Small intestine (tissue), 7 donors: ENCODE data around the gene ATP5MC2. TPM values are rescaled to one million over a fixed set of nuclear protein-coding genes. Genes with fewer than 3 reads are reported as not detected.

Experiments used
- DNase-seq, 2 donors: peaks; one replicate each; pipeline versions ENCODE4 v3.0.0 to v3.0.0-alpha.2; 2013
- FAIRE-seq: peaks from 2 replicates; lab custom pipeline; 2012; peaks lifted over from hg19 to GRCh38; lab: Jason Lieb, UNC
- H3K27ac ChIP-seq, 3 donors: one replicate each; pipeline ENCODE4 v1.5.1; 2013; ENCODE audit warnings: low read length in 2 of 3, mild to moderate bottlenecking in 2 of 3, control low read depth in 1 of 3, inconsistent platforms in 1 of 3, low read depth in 1 of 3, moderate library complexity in 1 of 3
- H3K27me3 ChIP-seq, 3 donors: one replicate each; pipeline ENCODE4 v1.6.1; 2013; ENCODE audit warnings: low read length in 3 of 3, inconsistent platforms in 1 of 3; ENCODE audit not compliant: control insufficient read depth in 3 of 3, insufficient read depth in 3 of 3
- H3K36me3 ChIP-seq, 3 donors: one replicate each; pipeline ENCODE4 v1.6.1; 2013; ENCODE audit warnings: low read length in 3 of 3, inconsistent platforms in 1 of 3, low read depth in 1 of 3, mild to moderate bottlenecking in 1 of 3, moderate library complexity in 1 of 3; ENCODE audit not compliant: control insufficient read depth in 3 of 3, insufficient read depth in 2 of 3
- H3K4me1 ChIP-seq, 3 donors: one replicate each; pipeline ENCODE4 v1.6.1; 2013; ENCODE audit warnings: low read length in 2 of 3, inconsistent platforms in 1 of 3, low read depth in 1 of 3, mild to moderate bottlenecking in 1 of 3, moderate library complexity in 1 of 3; ENCODE audit not compliant: control insufficient read depth in 3 of 3, insufficient read depth in 2 of 3
- H3K4me3 ChIP-seq, 3 donors: one replicate each; pipeline ENCODE4 v1.5.1; 2013; ENCODE audit warnings: low read length in 3 of 3, control low read depth in 1 of 3, inconsistent platforms in 1 of 3, low read depth in 1 of 3, mild to moderate bottlenecking in 1 of 3, moderate library complexity in 1 of 3
- H3K9me3 ChIP-seq, 2 donors: one replicate each; pipeline ENCODE4 v1.6.1; 2013; ENCODE audit warnings: low read depth in 1 of 2, low read length in 1 of 2; ENCODE audit not compliant: control insufficient read depth in 2 of 2, insufficient read depth in 1 of 2
- WGBS, 3 donors: extraction: QIAGEN DNeasy Blood & Tissue Kit; methylation state at CpG; one replicate each; pipeline ENCODE4 v1.1.7; 2013; 5-methylcytosine and 5-hydroxymethylcytosine counted together
- polyA plus RNA-seq, 4 donors: library from polyadenylated mRNA; stranded (reverse) in 3 of 4; unstranded in 1 of 4; fragments of 200-250 nt in 3 of 4; fragments of 120-200 nt in 1 of 4; gene quantifications; one replicate each; pipeline versions ENCODE4 v1.2.1 to v1.2.3, GENCODE V29; 2013
- donor health status: healthy with polysubstance abuse.
- donor health status: control.
- donor health status: control.
- donor health status: Bipolar disorder and iron deficiency.
- donor health status: healthy.

ATP5MC2 gene
- polyA plus RNA-seq, 4 donors = 433 to 621 (median 568) TPM

GRCh38 chr12:53625373-53625945 is 50.4 kb downstream of the ATP5MC2 start:
- peaks cover 0 to 10% (median 0%) of the 10 kb centered on the region in 3 donors for H3K36me3 ChIP-seq
- no peaks in the 10 kb centered on the region for H3K27me3 ChIP-seq
- no peaks in the 10 kb centered on the region for H3K9me3 ChIP-seq
- H3K4me1 ChIP-seq = peaks cover 0 to 21% (median 2%) of the 10 kb centered on the region in 3 donors
- 3 to 9% (median 6%) methylated on average over 5 of the region's 5 CpGs for WGBS, 3 donors
- DNase-seq = no peak
- no peak for FAIRE-seq
- peak overlapping the region; percentile 29 to 87 (median 39) for H3K27ac ChIP-seq
- H3K4me3 ChIP-seq = peak overlapping the region; percentile 27 to 81 (median 64)

GRCh38 chr12:53624956-53625355 is 50.9 kb downstream of the ATP5MC2 start:
- H3K27ac ChIP-seq = peak overlapping the region in 2 of 3 donors; percentile 29 to 87
- H3K36me3 ChIP-seq = peaks cover 0 to 10% (median 0%) of the 10 kb centered on the region in 3 donors
- no peak for FAIRE-seq
- peaks cover 0 to 21% (median 2%) of the 10 kb centered on the region in 3 donors for H3K4me1 ChIP-seq
- WGBS, 3 donors = 5 to 29% (median 24%) methylated on average over 4 of the region's 4 CpGs
- peak in 1 of 2 donors; percentile 27 for DNase-seq
- H3K9me3 ChIP-seq = no peaks in the 10 kb centered on the region
- peak overlapping the region in 2 of 3 donors; percentile 64 to 81 for H3K4me3 ChIP-seq
- no peaks in the 10 kb centered on the region for H3K27me3 ChIP-seq

DNA sequence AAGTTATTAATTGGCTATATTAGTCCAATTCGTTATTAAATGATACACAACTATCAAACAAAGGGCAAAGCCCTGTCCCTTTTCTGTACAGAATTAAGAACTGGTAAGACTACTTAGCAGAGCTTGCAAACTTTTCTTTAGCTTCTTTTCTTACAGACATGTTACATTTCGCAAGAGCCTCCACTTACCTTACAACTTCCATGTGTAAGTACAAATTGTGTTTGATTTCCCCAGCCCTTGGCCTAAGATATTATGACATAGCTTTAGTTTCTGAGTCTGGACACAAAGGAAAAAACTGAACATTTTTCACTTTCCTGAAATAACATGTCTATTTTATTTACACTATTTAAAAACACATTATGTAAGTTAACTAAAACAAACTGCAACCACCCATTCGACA is 51.4 kb downstream of the ATP5MC2 start:
- H3K9me3 ChIP-seq = no peaks in the 10 kb centered on the region
- H3K27ac ChIP-seq = peak overlapping the region in 1 of 3 donors; percentile 87
- FAIRE-seq = no peak
- peak overlapping the region in 2 of 3 donors; percentile 64 to 81 for H3K4me3 ChIP-seq
- H3K36me3 ChIP-seq = peaks cover 0 to 13% (median 0%) of the 10 kb centered on the region in 3 donors
- peaks cover 0 to 21% (median 2%) of the 10 kb centered on the region in 3 donors for H3K4me1 ChIP-seq
- no peaks in the 10 kb centered on the region for H3K27me3 ChIP-seq
- DNase-seq = peak in 1 of 2 donors; percentile 26
- 11 to 31% (median 25%) methylated on average over 3 of the region's 3 CpGs for WGBS, 3 donors

GRCh38 chr12:53623548-53624385 is 52.1 kb downstream of the ATP5MC2 start:
- Histone ChIP-seq H3K27me3 (no peaks in the 10 kb centered on the region), H3K9me3 (no peaks in the 10 kb centered on the region), H3K4me3 (peak overlapping the region in 2 of 3 donors; percentile 64 to 81), H3K27ac (peak overlapping the region in 2 of 3 donors; percentile 66 to 87), H3K36me3 (peaks cover 0 to 16% (median 0%) of the 10 kb centered on the region in 3 donors), H3K4me1 (peaks cover 0 to 21% (median 2%) of the 10 kb centered on the region in 3 donors)
- WGBS, 3 donors = 8 to 13% (median 9%) methylated on average over 7 of the region's 7 CpGs
- FAIRE-seq = no peak
- DNase-seq = peak; percentile 45 to 58

- H3K27ac ChIP-seq = peak overlapping the region in 1 of 3 donors; percentile 17
- H3K27me3 ChIP-seq = no peaks in the 10 kb centered on the region
- WGBS, 3 donors = 88 to 92% (median 89%) methylated on average over 5 of the region's 5 CpGs
- H3K9me3 ChIP-seq = no peaks in the 10 kb centered on the region
- FAIRE-seq (no peak), DNase-seq (no peak)
- H3K36me3 ChIP-seq = peaks cover 0 to 16% (median 0%) of the 10 kb centered on the region in 3 donors
- H3K4me1 ChIP-seq = peaks cover 2 to 21% (median 3%) of the 10 kb centered on the region in 3 donors
- H3K4me3 ChIP-seq = no peak overlapping the region
Observed at GRCh38 chr12:53622724-53623123, 53.2 kb downstream of the ATP5MC2 start.

DNA sequence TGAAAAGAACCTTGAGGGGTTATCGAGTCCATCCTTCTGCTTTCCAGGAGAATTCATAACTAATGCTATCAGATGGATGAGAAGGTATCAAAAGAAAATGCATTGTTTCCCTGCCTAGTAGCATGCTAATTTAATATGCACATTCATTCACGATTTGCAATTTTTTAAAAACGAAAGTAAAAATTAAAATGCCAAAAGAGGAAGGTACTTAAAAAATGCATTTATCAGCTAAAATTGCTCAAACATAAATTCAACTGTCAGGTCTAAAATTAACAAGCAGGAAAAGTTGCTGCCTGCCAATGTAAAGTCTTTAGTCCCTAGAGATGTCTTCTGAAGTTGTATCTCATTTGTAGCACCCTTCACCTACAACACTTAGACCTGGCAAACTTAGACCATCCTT is 57.6 kb downstream of the ATP5MC2 start:
- 21 to 40% (median 24%) methylated on average over 3 of the region's 3 CpGs for WGBS, 3 donors
- no peak for FAIRE-seq
- Histone ChIP-seq H3K27ac (no peak overlapping the region), H3K27me3 (no peaks in the 10 kb centered on the region), H3K4me3 (no peak overlapping the region), H3K9me3 (no peaks in the 10 kb centered on the region), H3K4me1 (peaks cover 0 to 7% (median 3%) of the 10 kb centered on the region in 3 donors), H3K36me3 (peaks cover 0 to 43% (median 0%) of the 10 kb centered on the region in 3 donors)
- no peak for DNase-seq

- Histone ChIP-seq H3K4me3 (no peak overlapping the region), H3K27ac (no peak overlapping the region), H3K9me3 (no peaks in the 10 kb centered on the region), H3K27me3 (no peaks in the 10 kb centered on the region), H3K4me1 (peaks cover 0 to 3% (median under 1%) of the 10 kb centered on the region in 3 donors), H3K36me3 (peaks cover 0 to 42% (median 0%) of the 10 kb centered on the region in 3 donors)
- WGBS, 3 donors = 36 to 78% (median 69%) methylated on average over 3 of the region's 3 CpGs
- DNase-seq (no peak), FAIRE-seq (no peak)
Observed at GRCh38 chr12:53617700-53618099, 58.2 kb downstream of the ATP5MC2 start.

GRCh38 chr12:53616950-53617349 is 58.9 kb downstream of the ATP5MC2 start:
- Histone ChIP-seq H3K4me1 (peaks cover 0 to 3% (median 0%) of the 10 kb centered on the region in 3 donors), H3K27ac (no peak overlapping the region), H3K36me3 (peaks cover 0 to 42% (median 0%) of the 10 kb centered on the region in 3 donors), H3K27me3 (no peaks in the 10 kb centered on the region), H3K4me3 (no peak overlapping the region), H3K9me3 (no peaks in the 10 kb centered on the region)
- DNase-seq (no peak), FAIRE-seq (no peak)
- WGBS, 3 donors = 81 to 93% (median 90%) methylated on average over 4 of the region's 4 CpGs
